Measurements from ENCODE around the gene PEMT. TPM values are rescaled to one million over a fixed set of nuclear protein-coding genes. Genes with fewer than 3 reads are reported as not detected.
A peak's percentile ranks its signal among the peaks of the same experiment; 100 is the strongest.

The PEMT gene
- total and polyA plus RNA-seq, 2 of the 4 experiments (the other 2 are of a cell fraction), result 23.3 to 49.5 TPM

GRCh38 chr17:17476865-17477467 lies 114.5 kb downstream of the PEMT start, which contains the start of gene MED9:
MED9 (plus strand) TSS chr17:17477000; CDS start chr17:17477042, 42 bp downstream.
- H2AFZ ChIP-seq (replicated peaks; ENCODE audit: low read length, poor library complexity), result peak within 1 kb of the TSS; percentile 100

More at GRCh38 chr17:17476865-17477467, 114.5 kb downstream of the PEMT start, which contains the start of gene MED9:
- ATAC-seq (ENCODE audit: low read depth) (peak; percentile 99), DNase-seq (peak; percentile 85)
- Histone ChIP-seq H3K18ac (ENCODE audit: low read depth, low read length) (no peak within 1 kb of the TSS; the same call in none of the 2 replicates), H2BK20ac (ENCODE audit: low read depth, low read length) (no peak within 1 kb of the TSS), H3K79me1 (ENCODE audit: low read depth in 1 of 2, low read length in 2 of 2) (peaks cover 28 to 47% of the 10 kb centered on the region in 2 experiments), H3K9me3 (ENCODE audit: control insufficient read depth, insufficient read depth, low read length) (no peaks in the 10 kb centered on the region), H3K36me3 (ENCODE audit: control insufficient read depth, insufficient read depth, low read length) (peaks cover 10% of the 10 kb centered on the region), H3K9ac (ENCODE audit: low read depth, low read length) (peak within 1 kb of the TSS; percentile 98), H2BK15ac (ENCODE audit: low read depth, low read length) (peak within 1 kb of the TSS; percentile 13; the same call in 1 of the 3 replicates), H3K4ac (ENCODE audit: low read depth, low read length) (peak within 1 kb of the TSS; percentile 92), H4K20me1 (ENCODE audit: insufficient read depth, low read length) (0 out of 2 replicates have a peak, but pooled peaks cover 2% of the 10 kb centered on the region), H3K4me3 (ENCODE audit: insufficient read depth, low read depth, low read length) (peak within 1 kb of the TSS; percentile 99), H3K4me2 (ENCODE audit: low read depth, low read length) (peak within 1 kb of the TSS; percentile 97), H3K14ac (replicated peaks; ENCODE audit: low read depth, low read length) (peak within 1 kb of the TSS; percentile 94), H3K9me1 (ENCODE audit: insufficient read depth, low read length) (peaks cover 1% of the 10 kb centered on the region), H3K27me3 (ENCODE audit: control insufficient read depth, insufficient read depth, low read length) (peaks cover 20% of the 10 kb centered on the region), H4K8ac (ENCODE audit: low read depth in 2 of 2, low read length in 2 of 2) (peak within 1 kb of the TSS; percentile 90 to 96), H3K56ac (ENCODE audit: extremely low read depth, insufficient read depth, low read length) (peak within 1 kb of the TSS; percentile 71), H3K4me1 (ENCODE audit: control insufficient read depth, insufficient read depth, low read length) (no peaks in the 10 kb centered on the region; the same call in 1 of the 2 replicates), H4K91ac (ENCODE audit: insufficient read depth, low read depth, low read length) (peak within 1 kb of the TSS; percentile 71; the same call in 1 of the 2 replicates), H3K27ac (ENCODE audit: insufficient read depth, low read length) (peak within 1 kb of the TSS; percentile 90), H2BK120ac (ENCODE audit: low read depth, low read length) (peak within 1 kb of the TSS; percentile 50; the same call in 1 of the 2 replicates), H3K23ac (ENCODE audit: low read depth, low read length) (peak within 1 kb of the TSS; percentile 81), H2AK9ac (replicated peaks; ENCODE audit: low read depth, low read length, poor library complexity) (peak within 1 kb of the TSS; percentile 94), H2AK5ac (ENCODE audit: low read depth, low read length) (peak within 1 kb of the TSS; percentile 78), H4K5ac (ENCODE audit: low read depth, low read length) (peak within 1 kb of the TSS; percentile 92), H2BK5ac (ENCODE audit: low read depth, low read length, poor library complexity, severe bottlenecking) (peak within 1 kb of the TSS; percentile 90)
- dilution Hi-C loops (cut with HindIII; ENCODE audit: low sequenced_read_pairs, unreplicated experiment) (no loop called here), in situ Hi-C loops (cut with MboI; ENCODE audit: low sequenced_read_pairs) (no loop called here), intact Hi-C loops (cut with micrococcal nuclease) (loop anchor here (1.0 to 5.0 kb wide), 2 partner anchors 100 to 121 kb away; no protein-coding TSS in a partner anchor)
- BruUV-seq (replicated peaks), result no TSS peak
- ChIA-PET CTCF (no interaction called here), POLR2A (ENCODE audit: unreplicated experiment) (no interaction called here)
- WGBS, 2 experiments (ENCODE audit: extremely low coverage in 2 of 2, insufficient read length in 1 of 2), result 0% methylated on average over 10 of the region's 47 CpGs; no CpG with 5 or more reads in 1 of the 2 experiments
- TF ChIP-seq POLR2A (IDR thresholded peaks at IDR 0.05; ENCODE audit: low read depth, low read length) (peak; percentile 49; the same call in 1 of the 2 replicates), MAZ (IDR thresholded peaks at IDR 0.05; ENCODE audit: borderline replicate concordance, low read depth, low read length) (peak; percentile 100), CHD1 (IDR thresholded peaks at IDR 0.05; ENCODE audit: low read depth, low read length) (0 out of 2 replicates have a peak, but pooled peaks have one; percentile 50), SMC3 (IDR thresholded peaks at IDR 0.05; ENCODE audit: low read depth, low read length) (no peak), USF2 (IDR thresholded peaks at IDR 0.05; ENCODE audit: low read depth, low read length) (no peak), CEBPB (IDR thresholded peaks at IDR 0.05; ENCODE audit: low read depth, low read length) (peak; percentile 17; the same call in 1 of the 2 replicates), MXI1 (IDR thresholded peaks at IDR 0.05; ENCODE audit: borderline replicate concordance, low read depth, low read length) (peak; percentile 22; the same call in 1 of the 2 replicates)

All from IMR-90 (cell line).